ENCODE results near the gene GPHN.

- TF ChIP-seq EZH2 (IDR thresholded peaks at IDR 0.05; ENCODE audit: low read length, unreplicated experiment) (no peak), CTCF (conservative IDR thresholded peaks at IDR 0.05; ENCODE audit: low read depth, low read length) (no peak)
These were observed 31.1 kb downstream of the GPHN start for GRCh38 chr14:66539034-66539433.

Measured in PC-3 (cell line).